HG03378 (cell line): Measurements from ENCODE around the gene IL20RA.
A peak's percentile ranks its signal among the peaks of the same experiment; 100 is the strongest.

Experiments
- ATAC-seq: cut with Tn5 transposase; IDR thresholded peaks from one replicate; pipeline ENCODE4 v1.9.1; 2021; ENCODE audit warnings: mild to moderate bottlenecking, moderate library complexity; ENCODE audit not compliant: unreplicated experiment

IL20RA gene

DNA sequence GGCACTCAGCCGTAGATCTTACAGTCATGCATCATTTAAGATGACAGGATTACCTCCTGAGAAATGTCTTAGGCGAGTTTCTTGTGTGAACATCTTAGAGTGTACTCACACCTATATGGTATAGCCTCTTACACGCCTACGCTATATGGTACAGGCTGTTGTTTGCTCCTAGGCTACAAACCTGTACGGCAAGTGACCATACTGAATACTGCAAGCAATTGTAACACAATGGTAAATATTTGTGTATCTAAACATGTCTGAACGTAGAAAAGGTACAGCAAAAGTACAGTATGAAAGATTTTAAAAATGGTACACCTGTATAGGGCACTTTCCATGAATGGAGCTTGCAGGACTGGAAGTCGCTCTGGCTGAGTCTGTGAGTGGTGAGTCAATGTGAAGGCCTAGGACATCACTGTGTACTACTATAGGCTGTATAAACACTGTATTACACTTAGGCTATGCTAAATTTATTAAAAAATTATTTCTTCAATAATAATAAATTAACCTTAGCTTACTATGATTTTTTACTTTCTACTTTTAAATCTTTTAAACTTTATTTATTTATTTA lies 541 bp upstream of the IL20RA start:
- no peak for ATAC-seq

DNA sequence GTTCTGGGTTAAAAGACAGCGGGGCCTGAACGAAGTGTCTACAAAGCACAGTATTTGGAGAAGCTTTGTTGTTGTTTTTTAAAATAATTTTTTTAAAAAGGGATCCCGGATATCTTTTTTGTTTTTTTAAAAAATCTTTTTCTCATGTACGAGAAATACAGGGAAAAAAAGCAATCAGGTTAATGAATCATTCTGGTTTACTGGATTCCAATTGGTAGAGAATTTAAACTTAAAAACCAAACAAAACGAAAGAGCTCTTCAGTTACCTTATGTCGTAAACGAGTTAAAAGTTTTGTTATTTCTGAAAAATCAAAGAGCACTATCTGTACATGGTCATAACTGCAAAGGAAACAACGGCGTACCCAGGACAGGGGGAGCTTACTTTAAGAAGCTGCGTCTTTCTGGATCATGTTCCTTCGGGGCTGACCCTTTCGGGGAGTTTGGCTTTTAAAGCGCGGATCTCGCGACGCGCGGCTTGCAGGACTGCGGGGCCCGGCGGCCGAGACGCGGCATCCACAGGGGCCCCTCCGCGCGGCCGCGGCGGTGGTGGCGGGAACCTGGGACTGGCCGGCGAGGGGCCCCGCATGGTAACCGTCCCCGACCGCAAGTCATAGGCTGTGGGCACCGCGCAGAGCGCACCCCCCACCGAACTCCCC lies 927 bp downstream of the IL20RA start:
- no peak for ATAC-seq

DNA sequence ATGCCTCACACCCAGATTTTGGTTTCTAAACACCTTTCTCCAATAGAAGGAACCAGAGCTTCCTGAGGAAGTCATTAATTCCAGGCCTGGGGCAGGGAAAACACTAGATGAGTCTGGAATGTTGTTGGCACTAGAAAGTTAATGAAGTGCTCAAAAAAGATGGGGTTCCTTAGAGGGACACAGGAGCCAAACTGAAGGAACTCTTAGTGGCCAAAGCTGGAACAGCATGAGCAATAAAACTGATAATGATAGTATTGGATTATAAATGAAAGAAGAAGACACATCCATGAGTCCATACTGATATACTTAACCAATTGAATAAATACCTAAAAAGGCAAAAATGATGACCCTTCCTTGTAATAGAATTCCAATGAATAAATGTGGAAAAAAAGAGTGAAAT lies 4.4 kb downstream of the IL20RA start:
- ATAC-seq: no peak

DNA sequence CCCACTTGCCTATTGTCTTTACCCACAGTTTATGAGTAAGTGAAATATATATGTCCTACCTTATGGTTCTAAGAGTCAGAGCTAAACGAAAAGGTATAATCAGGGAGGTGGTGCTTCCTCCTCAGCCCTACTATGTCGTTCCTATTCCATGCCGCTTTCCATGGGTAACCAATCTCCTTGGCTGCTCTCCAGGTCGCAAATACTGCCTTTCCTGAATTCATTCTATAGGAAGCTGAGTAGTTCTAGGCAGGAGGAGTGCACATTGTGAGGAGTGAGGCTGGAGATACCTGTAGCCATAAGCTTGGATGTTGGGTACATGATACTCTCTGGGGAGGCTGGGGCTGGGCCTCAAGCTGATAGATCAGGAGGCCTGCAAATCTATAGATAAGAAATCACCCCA lies 5.8 kb downstream of the IL20RA start:
- ATAC-seq: no peak

DNA sequence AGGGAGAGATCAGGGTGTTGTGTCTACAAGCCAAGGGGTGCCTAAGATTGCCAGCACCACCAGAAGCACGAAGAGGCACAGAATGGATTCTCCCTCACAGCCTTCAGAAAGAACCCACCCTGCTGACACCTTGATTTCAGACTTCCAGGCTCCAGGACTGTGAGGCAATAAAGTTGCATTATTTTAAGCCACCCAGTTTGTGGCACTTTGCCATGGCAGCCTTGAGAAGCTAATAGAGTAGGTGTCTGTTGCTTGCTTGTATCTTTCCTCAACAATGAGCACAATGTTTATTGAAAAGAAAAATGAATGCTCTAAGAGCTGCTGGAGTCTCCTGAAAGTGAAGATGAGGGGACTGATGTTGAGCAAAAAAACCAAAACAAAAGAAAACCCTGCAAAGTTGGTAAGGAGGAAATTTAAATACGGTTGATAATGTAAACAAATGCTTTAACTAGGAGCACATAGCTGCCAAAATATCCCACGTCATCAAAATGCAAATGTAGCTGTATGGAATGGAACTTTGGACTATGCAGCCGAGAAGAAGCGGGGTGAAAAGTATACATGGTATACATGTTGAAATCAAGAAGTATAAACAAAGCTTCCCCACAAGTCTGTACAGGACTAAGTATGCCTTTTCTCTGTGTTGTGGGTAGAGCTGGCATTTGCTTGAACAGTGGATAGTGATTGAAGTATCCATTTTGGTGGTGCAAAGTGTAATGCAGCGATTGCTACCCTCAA lies 8.0 kb downstream of the IL20RA start:
- ATAC-seq: no peak

DNA sequence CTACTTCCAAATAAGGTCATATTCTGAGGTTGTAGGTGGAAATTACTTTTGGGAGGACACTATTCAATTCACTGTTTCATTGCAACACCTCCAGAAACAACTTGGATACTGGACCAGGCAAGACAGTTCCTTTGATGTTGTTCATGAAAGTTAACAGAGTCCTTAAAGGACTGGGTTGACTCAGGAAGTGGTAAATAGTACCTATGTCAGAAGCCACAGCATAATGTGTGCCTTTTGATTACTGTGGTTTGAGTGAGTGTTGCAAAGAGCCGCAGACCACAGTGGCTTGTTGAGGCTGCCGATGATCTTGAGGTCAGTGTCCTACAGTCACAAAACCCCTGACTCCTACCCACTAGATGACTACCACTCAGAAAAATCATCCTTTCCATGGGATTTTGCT lies 10.9 kb downstream of the IL20RA start:
- ATAC-seq: peak; percentile 98

- no peak for ATAC-seq
Measured at GRCh38 chr6:137031122-137031521, 13.6 kb downstream of the IL20RA start.

DNA sequence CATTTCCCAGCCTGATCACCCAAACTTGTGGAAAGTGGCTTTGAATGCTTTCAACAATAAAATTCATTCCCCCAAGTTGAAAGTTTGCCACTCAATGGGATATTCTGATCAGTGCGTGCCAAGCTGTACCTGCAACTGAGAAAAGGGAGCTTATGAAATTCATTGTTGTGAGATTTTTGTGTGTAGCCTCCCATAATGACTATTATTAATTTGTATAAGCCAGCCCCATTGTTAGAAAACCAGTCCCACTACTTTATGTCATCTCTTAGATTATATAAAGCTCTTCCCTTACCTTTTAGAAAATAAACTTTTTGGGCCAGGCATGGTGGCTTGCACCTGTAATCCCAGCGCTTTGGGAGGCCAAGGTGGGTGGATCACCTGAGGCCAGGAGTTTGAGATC lies 15.9 kb downstream of the IL20RA start:
- ATAC-seq: no peak

- ATAC-seq: peak; percentile 61
Measured at GRCh38 chr6:137025786-137026730, 18.7 kb downstream of the IL20RA start.

- no peak for ATAC-seq
Measured at GRCh38 chr6:137024237-137024990, 20.4 kb downstream of the IL20RA start.

GRCh38 chr6:137020776-137021175 lies 24.0 kb downstream of the IL20RA start:
- no peak for ATAC-seq

DNA sequence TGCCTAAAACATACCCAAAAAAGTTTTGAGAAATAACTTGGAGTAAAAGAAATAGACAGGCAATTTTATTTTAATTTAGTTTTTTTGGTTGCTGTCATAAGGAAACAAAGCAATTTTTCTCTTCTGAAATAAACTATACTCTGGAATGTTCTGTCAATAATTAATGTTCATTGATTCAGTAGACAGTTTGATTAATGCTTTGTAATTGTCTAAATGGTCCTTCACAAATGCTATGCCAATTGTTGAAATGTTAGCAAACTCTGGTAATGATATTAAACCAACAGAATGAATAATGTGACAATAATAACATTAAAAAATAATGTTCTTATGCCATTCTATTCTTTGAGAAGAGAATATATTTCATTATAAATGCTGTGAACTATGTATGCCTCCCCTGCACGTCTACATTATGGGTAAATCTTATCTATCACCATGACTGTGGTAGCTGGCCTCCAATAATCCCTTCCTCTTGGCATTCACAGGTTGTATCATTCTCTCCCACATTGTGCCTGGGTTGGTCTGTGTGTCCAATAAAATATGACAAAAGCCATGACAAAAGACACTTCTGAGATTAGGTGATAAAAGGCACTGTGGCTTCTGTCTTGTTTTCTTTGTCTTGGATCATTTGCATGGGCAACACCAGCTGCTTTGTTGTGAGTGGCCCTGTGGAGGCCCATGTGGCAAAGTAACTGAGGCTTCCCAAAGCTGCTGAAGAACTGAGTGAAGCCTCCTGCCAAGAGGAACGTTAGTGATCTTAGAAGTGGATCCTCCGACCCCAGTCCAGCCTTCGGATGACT lies 25.1 kb downstream of the IL20RA start:
- no peak for ATAC-seq

- no peak for ATAC-seq
Measured at GRCh38 chr6:137017081-137017480, 27.7 kb downstream of the IL20RA start.

DNA sequence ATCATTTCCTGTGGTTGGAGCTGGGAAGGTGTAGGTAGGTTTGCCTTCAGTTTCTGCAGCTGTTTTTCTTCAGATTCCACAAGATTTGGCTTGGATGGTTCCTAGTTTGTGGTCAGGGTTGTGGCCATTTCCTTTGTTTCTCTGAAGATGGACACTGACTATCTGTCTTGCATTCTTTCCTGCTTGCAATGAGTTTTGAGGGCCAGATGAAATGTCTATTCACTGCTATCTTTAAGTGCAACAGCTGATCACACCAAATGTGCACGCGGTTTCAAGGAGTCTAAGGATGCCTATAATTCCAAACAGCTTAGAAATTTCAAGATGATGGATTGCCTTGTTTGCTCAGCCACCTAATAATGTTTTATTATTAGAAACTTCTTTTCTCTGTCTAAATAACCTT lies 28.4 kb downstream of the IL20RA start:
- no peak for ATAC-seq

DNA sequence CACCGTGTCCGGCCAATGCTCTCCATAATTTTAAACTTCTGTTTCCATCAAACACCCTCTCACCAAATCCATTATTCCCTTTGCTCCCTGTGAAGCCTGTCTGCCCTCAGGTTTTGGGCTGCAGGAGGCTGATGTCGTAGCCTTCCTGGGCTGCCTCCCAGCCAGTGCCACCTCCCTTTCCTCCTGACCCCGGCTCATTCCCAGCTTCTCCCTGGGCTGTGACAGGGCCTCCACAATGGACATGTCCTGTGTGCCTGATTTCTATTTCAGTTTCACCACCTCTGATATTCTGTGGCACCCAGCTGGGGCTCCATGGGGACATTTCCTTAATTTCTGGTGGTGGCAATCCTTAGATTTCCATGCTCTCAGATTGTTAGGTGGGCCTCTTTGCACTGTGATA lies 28.8 kb downstream of the IL20RA start:
- ATAC-seq: no peak

DNA sequence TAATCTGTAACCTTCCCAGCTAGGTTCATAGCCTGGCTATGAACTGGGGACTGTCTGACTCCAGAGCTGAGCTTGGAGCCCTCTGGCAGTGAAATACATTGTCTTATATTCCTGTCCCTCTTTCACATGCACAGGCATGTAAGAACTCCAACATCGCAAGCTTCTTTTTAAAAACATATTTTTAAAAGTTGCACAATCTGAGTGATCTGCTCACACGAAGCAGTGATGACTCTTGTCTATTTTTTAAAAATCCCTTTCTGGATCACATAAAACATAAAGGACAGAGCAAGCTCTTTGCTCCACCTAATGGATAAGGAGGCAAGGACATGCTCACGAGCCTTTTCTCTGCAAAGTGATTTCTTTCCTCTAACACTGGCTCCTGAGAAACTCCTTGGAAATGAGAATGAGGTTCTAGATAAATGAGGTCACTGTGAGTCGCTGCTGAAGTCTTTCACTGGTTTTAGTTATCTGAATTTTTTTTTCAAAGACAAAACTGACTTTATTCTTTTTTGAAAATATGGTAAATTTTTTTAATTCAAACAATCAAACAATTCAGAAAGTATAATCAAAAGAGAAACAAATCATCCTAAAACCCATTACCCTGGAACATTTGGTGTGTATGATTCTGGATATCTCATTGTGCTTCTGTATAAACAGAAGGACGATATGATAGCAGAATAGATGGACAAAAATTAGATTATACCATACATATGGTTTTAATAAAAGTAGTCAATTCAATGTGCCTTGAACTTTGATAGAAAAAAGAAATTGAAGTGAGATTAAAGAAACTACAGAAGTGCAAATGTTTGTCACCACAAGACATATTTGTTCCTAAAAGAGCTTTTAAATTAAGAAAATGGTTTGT lies 30.8 kb downstream of the IL20RA start:
- ATAC-seq: no peak

DNA sequence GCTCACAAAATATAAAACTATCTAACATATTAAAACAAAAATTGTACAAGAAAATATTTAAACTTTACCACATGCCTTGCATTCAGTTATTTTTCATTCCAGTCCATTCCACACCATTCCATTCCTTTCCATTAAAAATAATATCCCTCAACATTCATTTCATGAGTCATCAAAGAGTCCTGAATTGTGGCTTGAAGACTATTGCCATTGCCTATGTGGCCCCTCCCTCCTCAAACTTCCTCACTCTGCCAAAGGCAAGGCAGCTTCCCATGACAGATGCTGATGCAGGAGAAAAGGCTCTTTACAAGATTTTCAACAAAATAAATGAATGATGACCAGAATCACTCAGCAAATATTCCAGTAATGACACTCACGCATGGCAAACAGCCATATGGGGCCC lies 31.7 kb downstream of the IL20RA start:
- ATAC-seq: no peak

DNA sequence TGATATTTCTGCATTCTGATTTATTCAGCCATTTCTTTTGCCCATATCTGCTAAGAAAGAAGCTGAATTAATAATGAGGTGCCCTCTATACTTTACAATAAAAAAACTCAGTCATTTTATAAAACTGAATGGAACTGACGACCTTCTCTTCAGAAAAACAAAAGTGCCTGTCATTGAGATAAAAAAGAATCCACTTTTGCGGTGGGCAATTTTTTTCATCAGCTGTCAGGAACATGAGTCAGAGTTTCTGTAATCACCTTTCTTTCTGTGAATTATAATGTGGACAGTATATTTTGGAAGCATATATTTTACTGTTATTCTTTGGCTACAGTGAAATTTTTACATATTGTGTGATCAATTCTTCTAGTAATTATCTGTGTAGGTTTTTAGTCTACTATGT lies 33.4 kb downstream of the IL20RA start:
- ATAC-seq: no peak
